HEK293 (cell line): ENCODE results near the gene MAP1LC3B2.

ENCODE experiments used
- CTCF ChIA-PET: fragments of 350-600 bp; formaldehyde crosslinking; extraction: SDS; loops from one replicate; lab custom pipeline; 2021; ENCODE audit warnings: antibody characterized with exemption; lab: Yijun Ruan, JAX
- POLR2A ChIA-PET: fragments of 300-600 bp; formaldehyde crosslinking; extraction: SDS; loops from one replicate; lab custom pipeline; 2020; ENCODE audit warnings: antibody characterized with exemption, inconsistent platforms; lab: Yijun Ruan, JAX
- H3K27ac ChIP-seq: fragments of 200-500 bp; sonication (Bioruptor generic); 2 replicates; pipeline ENCODE4 v1.5.1; 2014; ENCODE audit warnings: low read depth, low read length, control low read depth, inconsistent platforms; ENCODE audit errors: extremely low read depth
- H3K36me3 ChIP-seq, 2 experiments: fragments of 200-500 bp in 1 of 2; sonication (Bioruptor generic) in 1 of 2; 1 replicate in 1 of 2; 2 replicates in 1 of 2; pipeline ENCODE4 v1.5.1; 2014 to 2017; ENCODE audit warnings: inconsistent platforms in 2 of 2, low read length in 2 of 2; ENCODE audit not compliant: control insufficient read depth in 2 of 2, insufficient read depth in 1 of 2
- H3K4me1 ChIP-seq: fragments of 200-500 bp; sonication (Bioruptor generic); 2 replicates; pipeline ENCODE4 v1.5.1; 2014; ENCODE audit warnings: mild to moderate bottlenecking, low read length, inconsistent platforms; ENCODE audit not compliant: control insufficient read depth, insufficient read depth
- H3K4me3 ChIP-seq: 2 replicates; pipeline ENCODE4 v1.5.1; 2011; ENCODE audit warnings: low read depth, mild to moderate bottlenecking, control low read depth, low read length, moderate library complexity
- H3K9me3 ChIP-seq: fragments of 200-500 bp; sonication (Bioruptor generic); 2 replicates; pipeline ENCODE4 v1.5.1; 2014; ENCODE audit warnings: low read depth, low read length, inconsistent platforms; ENCODE audit not compliant: control insufficient read depth, insufficient read depth
- FEZF1 ChIP-seq: fragments of 450-650 bp; formaldehyde crosslinking; IDR thresholded peaks from 2 replicates; pipeline ENCODE4 v1.5.1; 2016; ENCODE audit warnings: missing biosample characterization, missing genetic modification characterization
- GLIS2 ChIP-seq: fragments of 450-650 bp; formaldehyde crosslinking; IDR thresholded peaks from 2 replicates; pipeline ENCODE4 v1.5.1; 2016; ENCODE audit warnings: missing biosample characterization, missing genetic modification characterization
- HOXA7 ChIP-seq: sonication (generic); formaldehyde crosslinking; IDR thresholded peaks from 2 replicates; pipeline ENCODE4 v1.8.1; 2022; ENCODE audit warnings: missing genetic modification reagents, borderline replicate concordance
- MZF1 ChIP-seq: fragments of 450-650 bp; formaldehyde crosslinking; IDR thresholded peaks from 2 replicates; pipeline ENCODE4 v1.5.1; 2017; ENCODE audit warnings: missing biosample characterization, missing genetic modification characterization, borderline replicate concordance
- RBAK ChIP-seq: fragments of 450-650 bp; formaldehyde crosslinking; IDR thresholded peaks from 2 replicates; pipeline ENCODE4 v1.5.1; 2016; ENCODE audit warnings: missing biosample characterization, missing genetic modification characterization
- SETDB1 ChIP-seq: IDR thresholded peaks from one replicate; pipeline ENCODE4 v1.6.1; 2017; ENCODE audit warnings: mild to moderate bottlenecking, low read length, moderate library complexity, mixed read lengths; ENCODE audit not compliant: insufficient read length
- ZNF121 ChIP-seq: fragments of 450-650 bp; formaldehyde crosslinking; IDR thresholded peaks from 2 replicates; pipeline ENCODE4 v1.5.1; 2016; ENCODE audit warnings: missing biosample characterization, missing genetic modification characterization
- ZNF146 ChIP-seq: fragments of 450-650 bp; formaldehyde crosslinking; IDR thresholded peaks from 2 replicates; pipeline ENCODE4 v1.5.1; 2016; ENCODE audit warnings: missing biosample characterization, missing genetic modification characterization
- ZNF16 ChIP-seq: fragments of 450-650 bp; formaldehyde crosslinking; IDR thresholded peaks from 2 replicates; pipeline ENCODE4 v1.5.1; 2016; ENCODE audit warnings: low read depth, missing biosample characterization, missing genetic modification characterization
- ZNF223 ChIP-seq: fragments of 450-650 bp; formaldehyde crosslinking; IDR thresholded peaks from 2 replicates; pipeline ENCODE4 v1.5.1; 2016; ENCODE audit warnings: missing biosample characterization, missing genetic modification characterization
- ZNF248 ChIP-seq: fragments of 450-650 bp; formaldehyde crosslinking; IDR thresholded peaks from 2 replicates; pipeline ENCODE4 v1.5.1; 2017; ENCODE audit warnings: missing biosample characterization, missing genetic modification characterization
- ZNF354C ChIP-seq: fragments of 450-650 bp; formaldehyde crosslinking; IDR thresholded peaks from 2 replicates; pipeline ENCODE4 v1.5.1; 2016; ENCODE audit warnings: missing biosample characterization, missing genetic modification characterization, low read depth, borderline replicate concordance
- ZNF423 ChIP-seq: fragments of 450-650 bp; formaldehyde crosslinking; IDR thresholded peaks from 2 replicates; pipeline ENCODE4 v1.5.1; 2016; ENCODE audit warnings: missing biosample characterization, missing genetic modification characterization
- ZNF426 ChIP-seq: fragments of 450-650 bp; formaldehyde crosslinking; IDR thresholded peaks from 2 replicates; pipeline ENCODE4 v1.5.1; 2017; ENCODE audit warnings: missing biosample characterization, missing genetic modification characterization, mild to moderate bottlenecking, inconsistent platforms, moderate library complexity
- ZNF585B ChIP-seq: fragments of 450-650 bp; formaldehyde crosslinking; IDR thresholded peaks from 2 replicates; pipeline ENCODE4 v1.5.1; 2016; ENCODE audit warnings: missing biosample characterization, missing genetic modification characterization
- ZNF623 ChIP-seq: fragments of 450-650 bp; formaldehyde crosslinking; IDR thresholded peaks from 2 replicates; pipeline ENCODE4 v1.5.1; 2016; ENCODE audit warnings: missing biosample characterization, missing genetic modification characterization
- ZSCAN16 ChIP-seq: fragments of 450-650 bp; formaldehyde crosslinking; IDR thresholded peaks from 2 replicates; pipeline ENCODE4 v1.5.1; 2016; ENCODE audit warnings: missing biosample characterization, missing genetic modification characterization
- TF ChIP-seq, protein P1 (sequence below): fragments of 450-650 bp; IDR thresholded peaks from 2 replicates; pipeline ENCODE4 v1.5.1; 2018; ENCODE audit warnings: missing biosample characterization, missing genetic modification characterization
- TF ChIP-seq, protein P2 (sequence below): fragments of 450-650 bp; formaldehyde crosslinking; IDR thresholded peaks from 2 replicates; pipeline ENCODE4 v1.5.1; 2016; ENCODE audit warnings: missing biosample characterization, missing genetic modification characterization
- TF ChIP-seq, protein P3 (sequence below): fragments of 450-650 bp; formaldehyde crosslinking; IDR thresholded peaks from 2 replicates; pipeline ENCODE4 v1.5.1; 2016; ENCODE audit warnings: missing biosample characterization, missing genetic modification characterization

MAP1LC3B2 gene

DNA sequence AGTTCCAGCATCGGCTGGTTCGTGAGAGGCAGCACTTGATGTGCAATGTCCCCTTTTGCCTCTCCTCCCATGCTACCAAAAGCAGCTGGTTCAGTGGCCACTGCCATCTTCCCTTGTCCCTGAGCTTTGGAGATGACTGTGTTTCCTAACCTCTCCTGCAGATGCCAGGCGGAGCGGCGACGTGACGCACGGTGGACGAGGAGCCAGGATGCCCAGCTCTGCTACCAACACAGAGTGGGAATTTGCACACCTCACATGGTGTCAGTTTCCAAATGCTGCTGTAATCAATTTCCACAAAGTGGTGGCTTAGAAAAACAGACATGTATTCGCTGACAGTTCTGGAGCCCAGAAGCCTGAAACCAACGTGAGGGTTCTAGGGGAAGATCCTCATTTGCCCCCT is 42.5 kb upstream of the MAP1LC3B2 start:
- no peak overlapping the region for H3K4me3 ChIP-seq
- ChIA-PET POLR2A (no interaction called here), CTCF (no interaction called here)
- no peak overlapping the region for H3K27ac ChIP-seq
- peaks cover 5% of the 10 kb centered on the region for H3K4me1 ChIP-seq
- no peaks in the 10 kb centered on the region for H3K36me3 ChIP-seq
- no peaks in the 10 kb centered on the region for H3K9me3 ChIP-seq
- no peak for TF ChIP-seq ZNF121 (tag by site-specific recombination)
- no peak for TF ChIP-seq MZF1 (tag by site-specific recombination)
- no peak for TF ChIP-seq GLIS2
- no peak for TF ChIP-seq ZNF146
- no peak for TF ChIP-seq ZNF248

DNA sequence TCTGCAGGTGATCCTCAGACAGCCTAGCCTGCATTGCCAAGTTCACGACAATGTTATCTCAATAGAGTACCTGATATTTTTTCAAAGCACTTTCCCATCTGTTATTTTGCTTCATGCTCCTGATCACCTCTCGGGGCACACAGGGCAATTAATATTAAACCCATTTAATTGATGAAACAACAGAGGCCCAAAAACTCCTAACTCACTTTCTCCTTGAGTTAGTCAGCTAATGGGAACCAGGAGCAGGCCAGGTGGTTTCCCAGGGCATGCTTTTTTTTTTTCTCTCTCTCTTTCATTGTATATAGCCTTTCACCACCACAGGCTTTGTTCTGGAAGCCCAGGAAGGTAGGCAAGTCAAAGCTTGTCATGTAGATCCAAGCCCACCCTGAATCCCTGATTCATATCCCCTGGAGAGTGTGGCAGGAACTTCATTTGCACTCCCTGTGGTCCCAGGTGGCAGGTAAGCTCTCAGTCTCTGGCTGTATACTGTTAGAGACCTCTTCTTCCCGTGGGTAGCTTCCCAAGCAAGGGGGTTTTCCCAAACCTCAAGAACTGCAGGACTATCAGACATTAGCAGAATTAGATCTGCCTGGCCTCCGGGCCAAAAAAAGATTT is 41.6 kb upstream of the MAP1LC3B2 start:
- Histone ChIP-seq H3K4me3 (no peak overlapping the region), H3K9me3 (no peaks in the 10 kb centered on the region), H3K36me3 (no peaks in the 10 kb centered on the region), H3K27ac (no peak overlapping the region), H3K4me1 (peaks cover 5% of the 10 kb centered on the region)
- POLR2A ChIA-PET, result no interaction called here
- CTCF ChIA-PET, result no interaction called here
- TF ChIP-seq SETDB1, result no peak
- TF ChIP-seq FEZF1 (tag by site-specific recombination), result no peak
- TF ChIP-seq, protein P1, sequence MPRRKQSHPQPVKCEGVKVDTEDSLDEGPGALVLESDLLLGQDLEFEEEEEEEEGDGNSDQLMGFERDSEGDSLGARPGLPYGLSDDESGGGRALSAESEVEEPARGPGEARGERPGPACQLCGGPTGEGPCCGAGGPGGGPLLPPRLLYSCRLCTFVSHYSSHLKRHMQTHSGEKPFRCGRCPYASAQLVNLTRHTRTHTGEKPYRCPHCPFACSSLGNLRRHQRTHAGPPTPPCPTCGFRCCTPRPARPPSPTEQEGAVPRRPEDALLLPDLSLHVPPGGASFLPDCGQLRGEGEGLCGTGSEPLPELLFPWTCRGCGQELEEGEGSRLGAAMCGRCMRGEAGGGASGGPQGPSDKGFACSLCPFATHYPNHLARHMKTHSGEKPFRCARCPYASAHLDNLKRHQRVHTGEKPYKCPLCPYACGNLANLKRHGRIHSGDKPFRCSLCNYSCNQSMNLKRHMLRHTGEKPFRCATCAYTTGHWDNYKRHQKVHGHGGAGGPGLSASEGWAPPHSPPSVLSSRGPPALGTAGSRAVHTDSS (tag by site-specific recombination), result no peak
- TF ChIP-seq ZNF354C (tag by site-specific recombination), result no peak
- TF ChIP-seq, protein P2, sequence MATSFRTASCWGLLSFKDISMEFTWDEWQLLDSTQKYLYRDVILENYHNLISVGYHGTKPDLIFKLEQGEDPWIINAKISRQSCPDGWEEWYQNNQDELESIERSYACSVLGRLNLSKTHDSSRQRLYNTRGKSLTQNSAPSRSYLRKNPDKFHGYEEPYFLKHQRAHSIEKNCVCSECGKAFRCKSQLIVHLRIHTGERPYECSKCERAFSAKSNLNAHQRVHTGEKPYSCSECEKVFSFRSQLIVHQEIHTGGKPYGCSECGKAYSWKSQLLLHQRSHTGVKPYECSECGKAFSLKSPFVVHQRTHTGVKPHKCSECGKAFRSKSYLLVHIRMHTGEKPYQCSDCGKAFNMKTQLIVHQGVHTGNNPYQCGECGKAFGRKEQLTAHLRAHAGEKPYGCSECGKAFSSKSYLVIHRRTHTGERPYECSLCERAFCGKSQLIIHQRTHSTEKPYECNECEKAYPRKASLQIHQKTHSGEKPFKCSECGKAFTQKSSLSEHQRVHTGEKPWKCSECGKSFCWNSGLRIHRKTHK (tag by site-specific recombination), result no peak
- no peak for TF ChIP-seq RBAK (tag by site-specific recombination)
- TF ChIP-seq ZNF585B (tag by site-specific recombination), result no peak
- no peak for TF ChIP-seq ZNF423
- TF ChIP-seq, protein P3, sequence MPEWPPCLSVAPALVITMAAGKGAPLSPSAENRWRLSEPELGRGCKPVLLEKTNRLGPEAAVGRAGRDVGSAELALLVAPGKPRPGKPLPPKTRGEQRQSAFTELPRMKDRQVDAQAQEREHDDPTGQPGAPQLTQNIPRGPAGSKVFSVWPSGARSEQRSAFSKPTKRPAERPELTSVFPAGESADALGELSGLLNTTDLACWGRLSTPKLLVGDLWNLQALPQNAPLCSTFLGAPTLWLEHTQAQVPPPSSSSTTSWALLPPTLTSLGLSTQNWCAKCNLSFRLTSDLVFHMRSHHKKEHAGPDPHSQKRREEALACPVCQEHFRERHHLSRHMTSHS (tag by site-specific recombination), result no peak
- TF ChIP-seq ZSCAN16 (tag by site-specific recombination), result no peak
- TF ChIP-seq ZNF16 (tag by site-specific recombination), result no peak
- TF ChIP-seq HOXA7, result no peak

DNA sequence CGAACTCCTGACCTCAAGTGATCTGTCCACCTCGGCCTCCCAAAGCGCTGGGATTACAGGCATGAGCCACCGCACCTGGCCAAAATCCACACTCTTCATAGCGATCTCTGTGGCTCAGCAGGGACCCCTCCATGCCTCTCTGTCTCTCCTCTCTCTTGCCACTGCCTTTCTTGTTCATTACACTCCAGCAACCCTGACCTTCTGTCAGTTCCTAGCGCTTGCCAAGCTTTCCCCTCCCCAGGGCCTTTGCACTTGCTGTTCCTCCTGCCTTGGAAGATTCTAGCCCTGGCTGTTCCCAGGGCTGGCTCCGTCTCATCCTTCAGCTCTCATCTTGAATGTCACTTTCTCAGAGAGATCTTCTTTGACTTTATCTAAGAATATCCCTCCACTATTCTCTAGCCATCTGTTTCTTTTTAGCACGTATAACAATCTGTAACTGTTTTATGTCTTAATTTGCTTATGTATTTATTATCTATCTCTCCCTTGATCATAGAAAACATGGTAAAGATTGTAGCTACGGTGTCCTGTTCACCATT is 38.9 kb upstream of the MAP1LC3B2 start:
- ChIA-PET CTCF (interaction anchor here (0.6 kb wide), 1 partner anchor 69 kb away, joined by 3 read pairs; no protein-coding TSS in a partner anchor), POLR2A (no interaction called here)
- TF ChIP-seq ZNF623, result peak; percentile 93
- no peak for TF ChIP-seq ZNF223 (tag by site-specific recombination)
- no peak for TF ChIP-seq ZNF426 (tag by site-specific recombination)
- Histone ChIP-seq H3K27ac (no peak overlapping the region), H3K9me3 (no peaks in the 10 kb centered on the region), H3K4me1 (peaks cover 5% of the 10 kb centered on the region), H3K4me3 (no peak overlapping the region), H3K36me3 (no peaks in the 10 kb centered on the region)
